ENCODE data around the gene SPTBN1.

Gene SPTBN1

GRCh38 chr2:54658564-54659071 lies 202.5 kb downstream of the SPTBN1 start:
- Mint-ChIP-seq H3K4me3 (no peak overlapping the region), H3K4me1 (no peaks in the 10 kb centered on the region), H3K9me3 (no peaks in the 10 kb centered on the region), H3K27me3 (no peaks in the 10 kb centered on the region), H3K36me3 (peaks cover 20% of the 10 kb centered on the region), H3K27ac (peak overlapping the region; percentile 8)

- peaks cover 20% of the 10 kb centered on the region for H3K36me3 Mint-ChIP-seq
- H3K27ac Mint-ChIP-seq = no peak overlapping the region
- H3K4me1 Mint-ChIP-seq = no peaks in the 10 kb centered on the region
- H3K9me3 Mint-ChIP-seq = no peaks in the 10 kb centered on the region
- H3K27me3 Mint-ChIP-seq = no peaks in the 10 kb centered on the region
- no peak overlapping the region for H3K4me3 Mint-ChIP-seq
Observed at GRCh38 chr2:54659527-54659926, 203.4 kb downstream of the SPTBN1 start.

- no peaks in the 10 kb centered on the region for H3K9me3 Mint-ChIP-seq
- no peak overlapping the region for H3K27ac Mint-ChIP-seq
- H3K36me3 Mint-ChIP-seq = peaks cover 19% of the 10 kb centered on the region
- no peaks in the 10 kb centered on the region for H3K27me3 Mint-ChIP-seq
- peaks cover 5% of the 10 kb centered on the region for H3K4me1 Mint-ChIP-seq
- H3K4me3 Mint-ChIP-seq = no peak overlapping the region
Observed at GRCh38 chr2:54660752-54661151, 204.6 kb downstream of the SPTBN1 start.

GRCh38 chr2:54663424-54664030 lies 207.4 kb downstream of the SPTBN1 start:
- peaks cover 19% of the 10 kb centered on the region for H3K36me3 Mint-ChIP-seq
- no peaks in the 10 kb centered on the region for H3K27me3 Mint-ChIP-seq
- peaks cover 10% of the 10 kb centered on the region for H3K4me1 Mint-ChIP-seq
- no peak overlapping the region for H3K27ac Mint-ChIP-seq
- H3K4me3 Mint-ChIP-seq = no peak overlapping the region
- no peaks in the 10 kb centered on the region for H3K9me3 Mint-ChIP-seq

GRCh38 chr2:54664238-54664786 lies 208.2 kb downstream of the SPTBN1 start:
- Mint-ChIP-seq H3K36me3 (peaks cover 20% of the 10 kb centered on the region), H3K4me3 (no peak overlapping the region), H3K9me3 (no peaks in the 10 kb centered on the region), H3K27ac (no peak overlapping the region), H3K27me3 (no peaks in the 10 kb centered on the region), H3K4me1 (peaks cover 10% of the 10 kb centered on the region)

- Mint-ChIP-seq H3K27ac (peak overlapping the region; percentile 76), H3K9me3 (no peaks in the 10 kb centered on the region), H3K4me3 (no peak overlapping the region), H3K27me3 (no peaks in the 10 kb centered on the region), H3K4me1 (peaks cover 10% of the 10 kb centered on the region), H3K36me3 (peaks cover 16% of the 10 kb centered on the region)
Observed at GRCh38 chr2:54665436-54665856, 209.3 kb downstream of the SPTBN1 start.

- H3K27ac Mint-ChIP-seq = peak overlapping the region; percentile 35
- no peaks in the 10 kb centered on the region for H3K9me3 Mint-ChIP-seq
- H3K4me1 Mint-ChIP-seq = peaks cover 10% of the 10 kb centered on the region
- no peaks in the 10 kb centered on the region for H3K27me3 Mint-ChIP-seq
- H3K4me3 Mint-ChIP-seq = no peak overlapping the region
- H3K36me3 Mint-ChIP-seq = peaks cover 19% of the 10 kb centered on the region
Observed at GRCh38 chr2:54666131-54666633, 210.1 kb downstream of the SPTBN1 start.

GRCh38 chr2:54666634-54667265 lies 210.6 kb downstream of the SPTBN1 start:
- no peak overlapping the region for H3K27ac Mint-ChIP-seq
- no peak overlapping the region for H3K4me3 Mint-ChIP-seq
- H3K9me3 Mint-ChIP-seq = no peaks in the 10 kb centered on the region
- H3K27me3 Mint-ChIP-seq = no peaks in the 10 kb centered on the region
- peaks cover 19% of the 10 kb centered on the region for H3K36me3 Mint-ChIP-seq
- peaks cover 10% of the 10 kb centered on the region for H3K4me1 Mint-ChIP-seq

- peaks cover 19% of the 10 kb centered on the region for H3K36me3 Mint-ChIP-seq
- no peaks in the 10 kb centered on the region for H3K27me3 Mint-ChIP-seq
- H3K9me3 Mint-ChIP-seq = no peaks in the 10 kb centered on the region
- H3K4me1 Mint-ChIP-seq = peaks cover 10% of the 10 kb centered on the region
- H3K4me3 Mint-ChIP-seq = no peak overlapping the region
- H3K27ac Mint-ChIP-seq = no peak overlapping the region
Observed at GRCh38 chr2:54667266-54667639, 211.1 kb downstream of the SPTBN1 start.

GRCh38 chr2:54667726-54668650 lies 211.9 kb downstream of the SPTBN1 start:
- Mint-ChIP-seq H3K36me3 (peaks cover 13% of the 10 kb centered on the region), H3K27me3 (no peaks in the 10 kb centered on the region), H3K9me3 (no peaks in the 10 kb centered on the region), H3K27ac (no peak overlapping the region), H3K4me3 (no peak overlapping the region), H3K4me1 (peaks cover 14% of the 10 kb centered on the region)

- Mint-ChIP-seq H3K27me3 (no peaks in the 10 kb centered on the region), H3K9me3 (no peaks in the 10 kb centered on the region), H3K27ac (no peak overlapping the region), H3K4me1 (peaks cover 22% of the 10 kb centered on the region), H3K4me3 (no peak overlapping the region), H3K36me3 (peaks cover 13% of the 10 kb centered on the region)
Observed at GRCh38 chr2:54668711-54669110, 212.6 kb downstream of the SPTBN1 start.

- Mint-ChIP-seq H3K4me3 (no peak overlapping the region), H3K36me3 (peaks cover 13% of the 10 kb centered on the region), H3K9me3 (no peaks in the 10 kb centered on the region), H3K27me3 (no peaks in the 10 kb centered on the region), H3K27ac (peak overlapping the region; percentile 38), H3K4me1 (peaks cover 28% of the 10 kb centered on the region)
Observed at GRCh38 chr2:54669677-54670484, 213.8 kb downstream of the SPTBN1 start.

GRCh38 chr2:54670485-54671009 lies 214.4 kb downstream of the SPTBN1 start:
- peaks cover 24% of the 10 kb centered on the region for H3K4me1 Mint-ChIP-seq
- no peak overlapping the region for H3K27ac Mint-ChIP-seq
- peaks cover 13% of the 10 kb centered on the region for H3K36me3 Mint-ChIP-seq
- no peaks in the 10 kb centered on the region for H3K27me3 Mint-ChIP-seq
- no peak overlapping the region for H3K4me3 Mint-ChIP-seq
- H3K9me3 Mint-ChIP-seq = no peaks in the 10 kb centered on the region

GRCh38 chr2:54671010-54671409 lies 214.9 kb downstream of the SPTBN1 start:
- no peaks in the 10 kb centered on the region for H3K9me3 Mint-ChIP-seq
- peaks cover 13% of the 10 kb centered on the region for H3K36me3 Mint-ChIP-seq
- H3K4me1 Mint-ChIP-seq = peaks cover 22% of the 10 kb centered on the region
- H3K27me3 Mint-ChIP-seq = no peaks in the 10 kb centered on the region
- H3K4me3 Mint-ChIP-seq = no peak overlapping the region
- no peak overlapping the region for H3K27ac Mint-ChIP-seq
